ENCODE results near the gene FETUB. TPM values are rescaled to one million over a fixed set of nuclear protein-coding genes. Genes with fewer than 3 reads are reported as not detected.
"Not testable (repeated sequence)": the region's sequence is repeated elsewhere in the genome, so short reads cannot be mapped to it uniquely, and the experiment has no call there.

The FETUB gene
- total RNA-seq, 1 donor from 2014 or later = not detected

DNA sequence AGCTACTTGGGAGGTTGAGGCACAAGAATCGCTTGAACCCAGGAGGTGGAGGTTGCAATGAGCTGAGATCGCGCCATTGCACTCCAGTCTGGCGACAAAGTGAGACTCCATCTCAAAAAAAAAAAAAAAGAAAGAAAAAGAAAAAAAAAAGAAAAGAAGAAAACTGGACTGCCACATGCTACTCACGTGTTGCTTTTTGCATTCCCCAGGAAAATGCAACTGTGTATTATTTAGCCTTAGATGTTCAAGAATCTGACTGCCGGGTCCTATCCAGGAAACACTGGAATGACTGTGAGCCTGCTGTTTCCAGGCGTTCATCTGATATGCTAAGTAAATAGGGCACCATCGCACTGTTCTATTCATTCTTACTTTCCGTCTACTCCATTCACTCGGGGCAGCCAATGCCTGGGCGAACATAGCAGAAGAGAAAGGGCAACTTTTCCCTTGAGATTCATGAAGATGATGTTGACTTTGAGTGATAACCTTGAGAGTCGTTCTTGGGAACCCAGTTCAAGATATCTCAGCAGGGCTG is 47.0 kb downstream of the FETUB start:
- Histone ChIP-seq H3K4me1 (peaks cover 2% of the 10 kb centered on the region), H3K9me3 (ENCODE audit: low read depth) (no peaks in the 10 kb centered on the region), H3K36me3 (no peaks in the 10 kb centered on the region), H3K9ac (no peak overlapping the region), H3K27me3 (no peaks in the 10 kb centered on the region), H2AFZ (replicated peaks) (no peak overlapping the region), H3K79me2 (ENCODE audit: low read depth) (no peaks in the 10 kb centered on the region), H4K20me1 (ENCODE audit: low read depth) (no peaks in the 10 kb centered on the region), H3K27ac (no peak overlapping the region), H3K4me2 (no peak overlapping the region), H3K4me3 (no peak overlapping the region), H3F3A (ENCODE audit: low read depth) (no peaks in the 10 kb centered on the region)
- TF ChIP-seq, protein P1, sequence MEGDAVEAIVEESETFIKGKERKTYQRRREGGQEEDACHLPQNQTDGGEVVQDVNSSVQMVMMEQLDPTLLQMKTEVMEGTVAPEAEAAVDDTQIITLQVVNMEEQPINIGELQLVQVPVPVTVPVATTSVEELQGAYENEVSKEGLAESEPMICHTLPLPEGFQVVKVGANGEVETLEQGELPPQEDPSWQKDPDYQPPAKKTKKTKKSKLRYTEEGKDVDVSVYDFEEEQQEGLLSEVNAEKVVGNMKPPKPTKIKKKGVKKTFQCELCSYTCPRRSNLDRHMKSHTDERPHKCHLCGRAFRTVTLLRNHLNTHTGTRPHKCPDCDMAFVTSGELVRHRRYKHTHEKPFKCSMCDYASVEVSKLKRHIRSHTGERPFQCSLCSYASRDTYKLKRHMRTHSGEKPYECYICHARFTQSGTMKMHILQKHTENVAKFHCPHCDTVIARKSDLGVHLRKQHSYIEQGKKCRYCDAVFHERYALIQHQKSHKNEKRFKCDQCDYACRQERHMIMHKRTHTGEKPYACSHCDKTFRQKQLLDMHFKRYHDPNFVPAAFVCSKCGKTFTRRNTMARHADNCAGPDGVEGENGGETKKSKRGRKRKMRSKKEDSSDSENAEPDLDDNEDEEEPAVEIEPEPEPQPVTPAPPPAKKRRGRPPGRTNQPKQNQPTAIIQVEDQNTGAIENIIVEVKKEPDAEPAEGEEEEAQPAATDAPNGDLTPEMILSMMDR (IDR thresholded peaks at IDR 0.05) = no peak
- TF ChIP-seq EZH2phosphoT487 (IDR thresholded peaks at IDR 0.05) = no peak
- TF ChIP-seq EZH2 (IDR thresholded peaks at IDR 0.05) = no peak
- Mint-ChIP-seq H3K4me1 (no peaks in the 10 kb centered on the region), H3K27me3 (ENCODE audit: insufficient read depth, low read depth) (peaks cover 6% of the 10 kb centered on the region), H3K36me3 (no peaks in the 10 kb centered on the region), H3K27ac (no peak overlapping the region), H3K9me3 (peaks cover 13% of the 10 kb centered on the region), H3K4me3 (no peak overlapping the region)
- DNase-seq (ENCODE audit: low spot score) = no peak

DNA sequence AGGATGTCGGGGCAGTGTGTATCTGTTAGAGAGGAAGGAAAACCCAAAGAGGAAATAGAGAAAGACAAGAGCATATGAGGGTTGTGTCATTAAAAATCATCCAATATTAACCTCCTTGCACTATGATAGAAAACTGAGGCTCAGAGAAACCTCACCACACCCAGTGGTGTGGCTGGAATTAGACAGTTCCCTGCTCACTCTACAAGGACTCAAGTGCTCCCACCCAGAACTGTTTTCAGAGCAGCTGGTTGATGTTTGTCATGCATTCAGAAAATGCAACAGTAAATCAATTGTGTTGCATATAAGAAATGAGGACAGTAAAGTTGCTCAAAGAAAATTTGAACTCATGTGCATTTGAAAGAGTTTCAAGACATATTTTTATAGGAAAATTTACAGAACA is 50.1 kb downstream of the FETUB start:
- H3K4me2 ChIP-seq; H3K27ac ChIP-seq; H3F3A ChIP-seq (ENCODE audit: low read depth); H3K4me1 Mint-ChIP-seq; H3K9ac ChIP-seq; H3K9me3 ChIP-seq (ENCODE audit: low read depth); H3K27me3 ChIP-seq; H2AFZ ChIP-seq (replicated peaks); H3K4me3 ChIP-seq; H4K20me1 ChIP-seq (ENCODE audit: low read depth); H3K27ac Mint-ChIP-seq; H3K4me3 Mint-ChIP-seq; H3K36me3 Mint-ChIP-seq; H3K36me3 ChIP-seq; H3K27me3 Mint-ChIP-seq (ENCODE audit: insufficient read depth, low read depth); H3K79me2 ChIP-seq (ENCODE audit: low read depth); DNase-seq (ENCODE audit: low spot score); H3K4me1 ChIP-seq; H3K9me3 Mint-ChIP-seq: not testable (repeated sequence)

DNA sequence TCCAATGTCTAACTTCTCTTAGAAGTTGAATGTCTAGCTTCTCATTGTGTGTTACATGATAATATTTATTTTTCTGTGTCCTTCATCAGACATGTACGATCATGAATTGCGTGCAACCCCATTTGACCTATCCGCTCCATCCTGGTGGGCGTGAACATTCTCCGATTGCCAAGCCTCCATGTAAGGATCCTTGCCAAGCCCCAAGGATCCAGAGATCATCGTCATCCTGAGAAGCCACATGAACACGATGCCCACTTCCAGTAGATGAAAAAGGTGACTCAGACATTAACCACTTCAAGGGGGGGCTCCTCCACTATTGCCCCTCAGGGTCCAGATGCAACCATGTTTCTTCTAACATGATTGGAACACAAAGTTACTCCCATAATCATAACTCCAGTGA is 51.5 kb downstream of the FETUB start:
- H3K4me1 ChIP-seq = no peaks in the 10 kb centered on the region
- no peaks in the 10 kb centered on the region for H3K27me3 ChIP-seq
- TF ChIP-seq EZH2phosphoT487 (IDR thresholded peaks at IDR 0.05) (no peak), EZH2 (IDR thresholded peaks at IDR 0.05) (no peak)
- TF ChIP-seq, protein P1 (IDR thresholded peaks at IDR 0.05) = no peak
- no peaks in the 10 kb centered on the region for H3K27me3 Mint-ChIP-seq (ENCODE audit: insufficient read depth, low read depth)
- H3K9ac ChIP-seq = no peak overlapping the region
- H3F3A ChIP-seq (ENCODE audit: low read depth) = no peaks in the 10 kb centered on the region
- no peaks in the 10 kb centered on the region for H3K9me3 ChIP-seq (ENCODE audit: low read depth)
- no peaks in the 10 kb centered on the region for H3K79me2 ChIP-seq (ENCODE audit: low read depth)
- no peak overlapping the region for H3K4me3 Mint-ChIP-seq
- H3K36me3 Mint-ChIP-seq = no peaks in the 10 kb centered on the region
- H2AFZ ChIP-seq (replicated peaks) = no peak overlapping the region
- no peak overlapping the region for H3K27ac ChIP-seq
- H3K9me3 Mint-ChIP-seq = peaks cover 3% of the 10 kb centered on the region
- DNase-seq (ENCODE audit: low spot score) = no peak
- no peak overlapping the region for H3K4me3 ChIP-seq
- no peaks in the 10 kb centered on the region for H4K20me1 ChIP-seq (ENCODE audit: low read depth)
- H3K36me3 ChIP-seq = no peaks in the 10 kb centered on the region
- no peak overlapping the region for H3K27ac Mint-ChIP-seq
- H3K4me1 Mint-ChIP-seq = no peaks in the 10 kb centered on the region
- H3K4me2 ChIP-seq = no peak overlapping the region

DNA sequence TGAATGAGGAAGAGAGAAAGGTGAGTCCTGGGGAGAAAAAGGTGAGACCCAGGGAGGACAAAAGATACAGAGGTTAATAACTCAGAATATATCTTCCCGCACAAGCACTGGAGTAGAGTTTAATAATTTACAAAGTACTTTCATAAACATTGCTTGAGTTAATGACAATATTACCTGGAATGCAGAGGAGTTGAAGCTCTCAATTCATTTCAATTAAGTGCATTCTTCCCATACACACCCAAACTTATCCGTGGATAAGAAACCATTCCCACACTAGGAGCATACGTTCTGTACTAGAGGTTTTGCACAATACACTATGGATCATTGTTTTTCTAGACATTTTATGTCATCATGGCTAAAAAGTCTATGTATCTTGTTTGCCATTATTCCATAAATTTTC is 53.6 kb downstream of the FETUB start:
- no peaks in the 10 kb centered on the region for H3K27me3 ChIP-seq
- no peaks in the 10 kb centered on the region for H3K9me3 ChIP-seq (ENCODE audit: low read depth)
- H3K4me3 ChIP-seq = no peak overlapping the region
- H3K9me3 Mint-ChIP-seq = no peaks in the 10 kb centered on the region
- H3K4me1 Mint-ChIP-seq = no peaks in the 10 kb centered on the region
- H3K4me1 ChIP-seq = no peaks in the 10 kb centered on the region
- DNase-seq (ENCODE audit: low spot score) = no peak
- H3K27me3 Mint-ChIP-seq (ENCODE audit: insufficient read depth, low read depth) = no peaks in the 10 kb centered on the region
- no peaks in the 10 kb centered on the region for H3K36me3 ChIP-seq
- no peak overlapping the region for H3K9ac ChIP-seq
- H3K4me2 ChIP-seq = no peak overlapping the region
- no peaks in the 10 kb centered on the region for H3F3A ChIP-seq (ENCODE audit: low read depth)
- no peak for TF ChIP-seq EZH2phosphoT487 (IDR thresholded peaks at IDR 0.05)
- H3K27ac ChIP-seq = no peak overlapping the region
- H3K27ac Mint-ChIP-seq = no peak overlapping the region
- H2AFZ ChIP-seq (replicated peaks) = no peak overlapping the region
- no peaks in the 10 kb centered on the region for H3K36me3 Mint-ChIP-seq
- H4K20me1 ChIP-seq (ENCODE audit: low read depth) = no peaks in the 10 kb centered on the region
- no peaks in the 10 kb centered on the region for H3K79me2 ChIP-seq (ENCODE audit: low read depth)
- H3K4me3 Mint-ChIP-seq = no peak overlapping the region

Data from neural progenitor cell (in vitro differentiated cells).